Measurements from ENCODE around the gene CARD9.
"Not testable (repeated sequence)": the region's sequence is repeated elsewhere in the genome, so short reads cannot be mapped to it uniquely, and the experiment has no call there.

Gene CARD9

GRCh38 chr9:136353757-136354488, 19.5 kb downstream of the CARD9 start:
- TF ChIP-seq CTCF (IDR thresholded peaks at IDR 0.05; ENCODE audit: insufficient read depth, low read depth, low read length, missing control alignments): no peak
- DNase-seq (ENCODE audit: low read depth): no peak
- no peak overlapping the region for H3K4me3 ChIP-seq (ENCODE audit: low read depth, low read length)

GRCh38 chr9:136353088-136353487, 20.4 kb downstream of the CARD9 start:
- no peak overlapping the region for H3K4me3 ChIP-seq (ENCODE audit: low read depth, low read length)
- TF ChIP-seq CTCF (IDR thresholded peaks at IDR 0.05; ENCODE audit: insufficient read depth, low read depth, low read length, missing control alignments): no peak
- DNase-seq (ENCODE audit: low read depth): no peak

- DNase-seq (ENCODE audit: low read depth): no peak
- TF ChIP-seq CTCF (IDR thresholded peaks at IDR 0.05; ENCODE audit: insufficient read depth, low read depth, low read length, missing control alignments): no peak
Measured at GRCh38 chr9:136352682-136353081, 20.8 kb downstream of the CARD9 start.

GRCh38 chr9:136351868-136352267, 21.6 kb downstream of the CARD9 start:
- DNase-seq (ENCODE audit: low read depth); H3K4me3 ChIP-seq (ENCODE audit: low read depth, low read length): not testable (repeated sequence)

More at GRCh38 chr9:136352682-136353081, 20.8 kb downstream of the CARD9 start:
- no peak overlapping the region for H3K4me3 ChIP-seq (ENCODE audit: low read depth, low read length)

GRCh38 chr9:136351252-136351800, 22.1 kb downstream of the CARD9 start:
- no peak for DNase-seq (ENCODE audit: low read depth)
- no peak overlapping the region for H3K4me3 ChIP-seq (ENCODE audit: low read depth, low read length)
- no peak for TF ChIP-seq CTCF (IDR thresholded peaks at IDR 0.05; ENCODE audit: insufficient read depth, low read depth, low read length, missing control alignments)

GRCh38 chr9:136349546-136349945, 23.9 kb downstream of the CARD9 start:
- TF ChIP-seq CTCF (IDR thresholded peaks at IDR 0.05; ENCODE audit: insufficient read depth, low read depth, low read length, missing control alignments): no peak
- no peak for DNase-seq (ENCODE audit: low read depth)
- H3K4me3 ChIP-seq (ENCODE audit: low read depth, low read length): no peak overlapping the region

GRCh38 chr9:136348691-136349090, 24.8 kb downstream of the CARD9 start:
- no peak for TF ChIP-seq CTCF (IDR thresholded peaks at IDR 0.05; ENCODE audit: insufficient read depth, low read depth, low read length, missing control alignments)
- no peak overlapping the region for H3K4me3 ChIP-seq (ENCODE audit: low read depth, low read length)
- no peak for DNase-seq (ENCODE audit: low read depth)

Measured in GM12865 (cell line).